HG02623 (cell line): ENCODE data around the gene CRYBA2.

Source experiments
- ATAC-seq: cut with Tn5 transposase; IDR thresholded peaks from one replicate; pipeline ENCODE4 v1.9.1; 2021; ENCODE audit warnings: moderate library complexity; ENCODE audit not compliant: unreplicated experiment

The CRYBA2 gene

GRCh38 chr2:218983263-218983933 is 9.8 kb downstream of the CRYBA2 start:
- ATAC-seq = no peak

GRCh38 chr2:218982586-218983262 is 10.5 kb downstream of the CRYBA2 start:
- ATAC-seq = no peak

GRCh38 chr2:218981881-218982585 is 11.2 kb downstream of the CRYBA2 start:
- no peak for ATAC-seq

- ATAC-seq = no peak
Measured at GRCh38 chr2:218981390-218981880, 11.8 kb downstream of the CRYBA2 start.

- ATAC-seq = no peak
Measured at GRCh38 chr2:218980735-218981389, 12.4 kb downstream of the CRYBA2 start.

GRCh38 chr2:218979846-218980734 is 13.1 kb downstream of the CRYBA2 start:
- peak; percentile 84 for ATAC-seq

GRCh38 chr2:218975060-218975777 is 18.0 kb downstream of the CRYBA2 start:
- ATAC-seq = no peak

- ATAC-seq = no peak
Measured at GRCh38 chr2:218970894-218971293, 22.3 kb downstream of the CRYBA2 start.

GRCh38 chr2:218964041-218964771 is 29.0 kb downstream of the CRYBA2 start:
- ATAC-seq = no peak

GRCh38 chr2:218963601-218964000 is 29.6 kb downstream of the CRYBA2 start:
- ATAC-seq = no peak

- ATAC-seq = no peak
Measured at GRCh38 chr2:218962859-218963492, 30.2 kb downstream of the CRYBA2 start.

- no peak for ATAC-seq
Measured at GRCh38 chr2:218961651-218962570, 31.3 kb downstream of the CRYBA2 start.

- no peak for ATAC-seq
Measured at GRCh38 chr2:218961229-218961628, 32.0 kb downstream of the CRYBA2 start.

- no peak for ATAC-seq
Measured at GRCh38 chr2:218960309-218961165, 32.7 kb downstream of the CRYBA2 start.

GRCh38 chr2:218959761-218960308 is 33.4 kb downstream of the CRYBA2 start:
- ATAC-seq = no peak

- ATAC-seq = peak; percentile 94
Measured at GRCh38 chr2:218959141-218959731, 34.0 kb downstream of the CRYBA2 start, which contains the start of gene CDK5R2. Gene CDK5R2, plus strand, starts transcription at chr2:218959666. Its CDS starts 155 bp downstream, at chr2:218959821.
